ENCODE data around the gene FAM168A.

Gene FAM168A

GRCh38 chr11:73376160-73376802 is 221.6 kb downstream of the FAM168A start, which contains the start of gene RELT:
Gene RELT, plus strand, starts transcription at chr11:73376399. Its CDS starts 12,738 bp downstream, at chr11:73389137.
- TF ChIP-seq CTCF (IDR thresholded peaks at IDR 0.05; ENCODE audit: insufficient read depth, low read depth, low read length, missing control alignments) = peak; percentile 63
- DNase-seq (ENCODE audit: low read depth) = peak; percentile 93
- H3K4me3 ChIP-seq (ENCODE audit: low read length) = peak within 1 kb of the TSS; percentile 65

- H3K4me3 ChIP-seq (ENCODE audit: low read length) = peak overlapping the region; percentile 24
- no peak for DNase-seq (ENCODE audit: low read depth)
- no peak for TF ChIP-seq CTCF (IDR thresholded peaks at IDR 0.05; ENCODE audit: insufficient read depth, low read depth, low read length, missing control alignments)
Measured at GRCh38 chr11:73375830-73376159, 222.1 kb downstream of the FAM168A start.

GRCh38 chr11:73374151-73374550 is 223.8 kb downstream of the FAM168A start:
- no peak overlapping the region for H3K4me3 ChIP-seq (ENCODE audit: low read length)
- no peak for TF ChIP-seq CTCF (IDR thresholded peaks at IDR 0.05; ENCODE audit: insufficient read depth, low read depth, low read length, missing control alignments)
- DNase-seq (ENCODE audit: low read depth) = no peak

GRCh38 chr11:73372375-73372993 is 225.4 kb downstream of the FAM168A start:
- DNase-seq (ENCODE audit: low read depth) = no peak
- H3K4me3 ChIP-seq (ENCODE audit: low read length) = no peak overlapping the region
- TF ChIP-seq CTCF (IDR thresholded peaks at IDR 0.05; ENCODE audit: insufficient read depth, low read depth, low read length, missing control alignments) = no peak

GRCh38 chr11:73367482-73368024 is 230.4 kb downstream of the FAM168A start:
- TF ChIP-seq CTCF (IDR thresholded peaks at IDR 0.05; ENCODE audit: insufficient read depth, low read depth, low read length, missing control alignments) = no peak
- DNase-seq (ENCODE audit: low read depth) = no peak

GRCh38 chr11:73366953-73367352 is 231.0 kb downstream of the FAM168A start:
- TF ChIP-seq CTCF (IDR thresholded peaks at IDR 0.05; ENCODE audit: insufficient read depth, low read depth, low read length, missing control alignments) = no peak
- no peak for DNase-seq (ENCODE audit: low read depth)
- H3K4me3 ChIP-seq (ENCODE audit: low read length) = no peak overlapping the region

More at GRCh38 chr11:73367482-73368024, 230.4 kb downstream of the FAM168A start:
- H3K4me3 ChIP-seq (ENCODE audit: low read length) = no peak overlapping the region

Data from epithelial cell of esophagus (primary cell).